ENCODE data around the gene PAK6.

Gene PAK6

GRCh38 chr15:40293905-40294895, 55.3 kb downstream of the PAK6 start:
- no peak overlapping the region for H3K4me3 ChIP-seq (ENCODE audit: low read length)
- TF ChIP-seq ZNF274 (IDR thresholded peaks at IDR 0.05; ENCODE audit: low read depth, low read length): no peak

- no peak for TF ChIP-seq ZNF274 (IDR thresholded peaks at IDR 0.05; ENCODE audit: low read depth, low read length)
These were observed 56.4 kb downstream of the PAK6 start for GRCh38 chr15:40295297-40295696.

GRCh38 chr15:40295877-40296560, 57.2 kb downstream of the PAK6 start:
- TF ChIP-seq ZNF274 (IDR thresholded peaks at IDR 0.05; ENCODE audit: low read depth, low read length): no peak
- no peak overlapping the region for H3K4me3 ChIP-seq (ENCODE audit: low read length)

More at GRCh38 chr15:40295297-40295696, 56.4 kb downstream of the PAK6 start:
- no peak overlapping the region for H3K4me3 ChIP-seq (ENCODE audit: low read length)

- no peak overlapping the region for H3K4me3 ChIP-seq (ENCODE audit: low read length)
- no peak for TF ChIP-seq ZNF274 (IDR thresholded peaks at IDR 0.05; ENCODE audit: low read depth, low read length)
These were observed 57.8 kb downstream of the PAK6 start for GRCh38 chr15:40296561-40297230.

GRCh38 chr15:40297356-40297755, 58.5 kb downstream of the PAK6 start:
- TF ChIP-seq ZNF274 (IDR thresholded peaks at IDR 0.05; ENCODE audit: low read depth, low read length): no peak
- no peak overlapping the region for H3K4me3 ChIP-seq (ENCODE audit: low read length)

- no peak overlapping the region for H3K4me3 ChIP-seq (ENCODE audit: low read length)
- TF ChIP-seq ZNF274 (IDR thresholded peaks at IDR 0.05; ENCODE audit: low read depth, low read length): no peak
These were observed 59.5 kb downstream of the PAK6 start for GRCh38 chr15:40298216-40298935.

- no peak for TF ChIP-seq ZNF274 (IDR thresholded peaks at IDR 0.05; ENCODE audit: low read depth, low read length)
- H3K4me3 ChIP-seq (ENCODE audit: low read length): no peak overlapping the region
These were observed 61.5 kb downstream of the PAK6 start for GRCh38 chr15:40300367-40300766.

- no peak for TF ChIP-seq ZNF274 (IDR thresholded peaks at IDR 0.05; ENCODE audit: low read depth, low read length)
- H3K4me3 ChIP-seq (ENCODE audit: low read length): no peak overlapping the region
These were observed 61.9 kb downstream of the PAK6 start for GRCh38 chr15:40300771-40301170.

- no peak for TF ChIP-seq ZNF274 (IDR thresholded peaks at IDR 0.05; ENCODE audit: low read depth, low read length)
- H3K4me3 ChIP-seq (ENCODE audit: low read length): no peak overlapping the region
These were observed 62.8 kb downstream of the PAK6 start for GRCh38 chr15:40301467-40302179.

GRCh38 chr15:40302288-40302886, 63.5 kb downstream of the PAK6 start:
- no peak overlapping the region for H3K4me3 ChIP-seq (ENCODE audit: low read length)

GRCh38 chr15:40302981-40303380, 64.1 kb downstream of the PAK6 start:
- no peak for TF ChIP-seq ZNF274 (IDR thresholded peaks at IDR 0.05; ENCODE audit: low read depth, low read length)

More at GRCh38 chr15:40302288-40302886, 63.5 kb downstream of the PAK6 start:
- TF ChIP-seq ZNF274 (IDR thresholded peaks at IDR 0.05; ENCODE audit: low read depth, low read length): no peak

GRCh38 chr15:40303576-40303975, 64.7 kb downstream of the PAK6 start:
- H3K4me3 ChIP-seq (ENCODE audit: low read length): no peak overlapping the region
- TF ChIP-seq ZNF274 (IDR thresholded peaks at IDR 0.05; ENCODE audit: low read depth, low read length): no peak

More at GRCh38 chr15:40302981-40303380, 64.1 kb downstream of the PAK6 start:
- no peak overlapping the region for H3K4me3 ChIP-seq (ENCODE audit: low read length)

- H3K4me3 ChIP-seq (ENCODE audit: low read length): no peak overlapping the region
- no peak for TF ChIP-seq ZNF274 (IDR thresholded peaks at IDR 0.05; ENCODE audit: low read depth, low read length)
These were observed 66.4 kb downstream of the PAK6 start for GRCh38 chr15:40305281-40305680.

Measured in GM08714 (cell line).